Mucosa of gallbladder (tissue), 1 donor: ENCODE measurements around the gene OPRL1. TPM values are rescaled to one million over a fixed set of nuclear protein-coding genes. Genes with fewer than 3 reads are reported as not detected.

Experiments used
- DNase-seq: peaks from one replicate; pipeline ENCODE4 v3.0.0-alpha.2; 2020; ENCODE audit warnings: low spot score
- total RNA-seq: library from RNA; stranded (reverse); gene quantifications from one replicate; pipeline ENCODE4 v1.2.1, GENCODE V29; 2021
- donor health status: DM: no; HTN: no; CAD: no.

Gene OPRL1
- total RNA-seq, 1 donor from 2014 or later = 1.7 TPM

GRCh38 chr20:64056639-64056888 lies 23.3 kb upstream of the OPRL1 start:
- no peak for DNase-seq

GRCh38 chr20:64056889-64057627 lies 22.8 kb upstream of the OPRL1 start:
- DNase-seq = no peak

GRCh38 chr20:64057628-64058498 lies 22.0 kb upstream of the OPRL1 start:
- DNase-seq = peak; percentile 67

- DNase-seq = no peak
Measured at GRCh38 chr20:64058536-64058935, 21.3 kb upstream of the OPRL1 start.

- no peak for DNase-seq
Measured at GRCh38 chr20:64062276-64062595, 17.6 kb upstream of the OPRL1 start.

GRCh38 chr20:64062596-64063388 lies 17.1 kb upstream of the OPRL1 start, which contains the start of gene TCEA2:
Gene TCEA2 (plus strand): TSS chr20:64063198. CDS start chr20:64063313, 115 bp downstream.
- peak; percentile 97 for DNase-seq

- DNase-seq = no peak
Measured at GRCh38 chr20:64063389-64064144, 16.3 kb upstream of the OPRL1 start.

GRCh38 chr20:64064145-64064698 lies 15.7 kb upstream of the OPRL1 start:
- DNase-seq = no peak

- DNase-seq = no peak
Measured at GRCh38 chr20:64065062-64065973, 14.6 kb upstream of the OPRL1 start.

- no peak for DNase-seq
Measured at GRCh38 chr20:64065974-64066343, 13.9 kb upstream of the OPRL1 start.

GRCh38 chr20:64067005-64067632 lies 12.8 kb upstream of the OPRL1 start:
- DNase-seq = no peak

GRCh38 chr20:64067733-64068307 lies 12.1 kb upstream of the OPRL1 start:
- DNase-seq = no peak

GRCh38 chr20:64068386-64069208 lies 11.3 kb upstream of the OPRL1 start:
- no peak for DNase-seq

- DNase-seq = no peak
Measured at GRCh38 chr20:64069209-64069613, 10.7 kb upstream of the OPRL1 start.

GRCh38 chr20:64069614-64070243 lies 10.2 kb upstream of the OPRL1 start:
- DNase-seq = no peak

GRCh38 chr20:64070244-64070993 lies 9.5 kb upstream of the OPRL1 start:
- no peak for DNase-seq
